HG02571 (cell line): ENCODE data around the gene STARD9.
"Not testable (repeated sequence)": the region's sequence is repeated elsewhere in the genome, so short reads cannot be mapped to it uniquely, and the experiment has no call there.

ENCODE experiments used
- ATAC-seq: cut with Tn5 transposase; IDR thresholded peaks from one replicate; pipeline ENCODE4 v1.9.1; 2021; ENCODE audit warnings: mild to moderate bottlenecking, moderate library complexity; ENCODE audit not compliant: unreplicated experiment

STARD9 gene

GRCh38 chr15:42575188-42576039 is at the start of gene STARD9:
TSS of gene STARD9 (plus strand) at chr15:42575606. CDS start at chr15:42575716, 110 bp downstream.
- ATAC-seq, result peak; percentile 90

- ATAC-seq, result no peak
Observed at GRCh38 chr15:42528970-42529369, 46.4 kb upstream of the STARD9 start.

- ATAC-seq, result no peak
Observed at GRCh38 chr15:42533246-42533645, 42.2 kb upstream of the STARD9 start.

GRCh38 chr15:42544853-42545629 is 30.4 kb upstream of the STARD9 start:
- ATAC-seq, result no peak

GRCh38 chr15:42547918-42548248 is 27.5 kb upstream of the STARD9 start:
- no peak for ATAC-seq

- peak; percentile 80 for ATAC-seq
Observed at GRCh38 chr15:42548249-42549031, 27.0 kb upstream of the STARD9 start, which contains the start of the genes HAUS2 and LRRC57. TSS of gene HAUS2 (plus strand) at chr15:42548838. CDS start at chr15:42548873, 35 bp downstream. TSS of gene LRRC57 (minus strand) at chr15:42548793. CDS start at chr15:42548434, 359 bp downstream.

- peak; percentile 11 for ATAC-seq
Observed at GRCh38 chr15:42549032-42549491, 26.3 kb upstream of the STARD9 start.

DNA sequence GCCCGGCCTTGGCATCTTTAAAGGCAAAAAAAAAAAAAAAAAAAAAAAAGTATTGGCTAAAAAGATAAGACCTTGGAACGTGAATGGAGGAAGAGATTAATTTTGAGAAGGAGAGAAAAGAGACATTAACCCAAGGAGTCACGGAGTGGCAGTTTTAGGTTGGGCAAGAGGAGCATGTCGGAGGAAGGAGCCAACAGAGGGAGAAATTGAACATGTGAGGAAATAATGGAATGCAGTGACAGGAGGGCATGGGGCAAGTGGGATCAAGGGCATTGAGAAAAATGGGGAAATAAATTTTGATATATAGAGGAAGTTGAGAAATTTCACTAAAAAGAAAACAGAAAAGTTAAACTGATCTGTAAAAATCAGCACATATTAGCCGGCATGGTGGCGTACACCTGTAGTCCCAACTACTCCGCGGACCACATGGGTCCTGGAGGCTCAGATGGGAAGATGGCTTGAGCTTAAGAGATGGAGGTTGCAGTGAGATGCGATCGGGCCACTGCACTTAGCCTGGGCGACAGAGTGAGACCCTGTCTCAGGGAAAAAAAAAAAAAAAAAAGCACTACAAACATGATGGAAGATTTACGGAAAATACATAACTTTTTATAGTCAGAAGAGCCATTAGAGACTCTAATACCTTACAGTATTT is 25.5 kb upstream of the STARD9 start:
- no peak for ATAC-seq

- no peak for ATAC-seq
Observed at GRCh38 chr15:42553554-42553953, 21.9 kb upstream of the STARD9 start.

GRCh38 chr15:42556550-42557207 is 18.7 kb upstream of the STARD9 start:
- ATAC-seq, result not testable (repeated sequence)

- ATAC-seq, result no peak
Observed at GRCh38 chr15:42558739-42559138, 16.7 kb upstream of the STARD9 start.

- ATAC-seq, result no peak
Observed at GRCh38 chr15:42576040-42576594, 711 bp downstream of the STARD9 start.

GRCh38 chr15:42576776-42577175 is 1.4 kb downstream of the STARD9 start:
- ATAC-seq, result no peak

- no peak for ATAC-seq
Observed at GRCh38 chr15:42577514-42578031, 2.2 kb downstream of the STARD9 start.

DNA sequence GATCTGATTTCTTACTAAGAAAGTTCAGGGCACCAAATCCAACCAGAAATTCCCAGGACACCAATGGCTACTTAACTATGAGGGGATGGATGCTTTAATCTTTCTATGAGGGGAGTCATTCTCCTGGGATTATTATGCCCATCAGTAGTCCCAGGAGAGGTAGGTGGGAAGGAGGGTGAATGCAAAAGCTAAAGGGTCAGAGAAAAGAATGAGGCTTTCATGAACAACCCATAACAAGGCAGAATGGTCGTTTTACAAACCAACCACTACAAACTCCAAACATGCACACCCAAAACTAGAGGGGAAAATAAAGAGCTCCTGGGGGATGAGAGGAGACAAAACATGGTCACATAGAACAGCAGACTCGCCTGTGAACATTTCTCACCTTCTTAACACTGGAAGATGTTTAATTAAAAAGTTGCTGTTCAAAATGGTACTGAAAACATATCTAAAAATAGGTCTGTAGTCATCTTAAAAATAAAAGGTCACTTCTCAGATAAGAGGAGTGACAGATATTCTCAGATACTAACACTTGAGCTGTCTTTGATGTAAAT is 3.7 kb downstream of the STARD9 start:
- ATAC-seq, result no peak

DNA sequence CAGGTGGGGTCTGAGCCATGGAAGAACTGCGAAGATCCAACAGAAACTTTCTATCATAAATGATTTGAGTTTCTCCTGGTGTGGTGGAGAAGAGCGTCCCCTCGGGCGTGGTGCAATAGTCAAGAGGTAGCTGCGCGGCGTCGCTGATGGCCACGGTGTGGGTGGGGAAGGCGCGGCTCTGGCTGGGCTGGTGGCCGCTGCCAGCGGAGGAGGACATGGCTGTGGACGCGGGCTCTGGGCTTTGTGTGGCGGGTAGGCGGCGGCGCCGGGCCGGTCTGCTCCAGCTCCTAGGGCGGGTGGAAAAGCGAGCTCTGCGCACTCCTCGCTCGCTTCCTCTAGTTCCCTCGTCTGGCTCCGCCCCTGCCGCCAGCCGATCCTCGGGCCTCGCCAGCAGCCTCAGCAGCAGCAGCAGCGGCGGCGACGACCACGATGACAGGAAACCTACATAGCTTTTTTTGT is 5.9 kb downstream of the STARD9 start:
- ATAC-seq, result peak; percentile 72

DNA sequence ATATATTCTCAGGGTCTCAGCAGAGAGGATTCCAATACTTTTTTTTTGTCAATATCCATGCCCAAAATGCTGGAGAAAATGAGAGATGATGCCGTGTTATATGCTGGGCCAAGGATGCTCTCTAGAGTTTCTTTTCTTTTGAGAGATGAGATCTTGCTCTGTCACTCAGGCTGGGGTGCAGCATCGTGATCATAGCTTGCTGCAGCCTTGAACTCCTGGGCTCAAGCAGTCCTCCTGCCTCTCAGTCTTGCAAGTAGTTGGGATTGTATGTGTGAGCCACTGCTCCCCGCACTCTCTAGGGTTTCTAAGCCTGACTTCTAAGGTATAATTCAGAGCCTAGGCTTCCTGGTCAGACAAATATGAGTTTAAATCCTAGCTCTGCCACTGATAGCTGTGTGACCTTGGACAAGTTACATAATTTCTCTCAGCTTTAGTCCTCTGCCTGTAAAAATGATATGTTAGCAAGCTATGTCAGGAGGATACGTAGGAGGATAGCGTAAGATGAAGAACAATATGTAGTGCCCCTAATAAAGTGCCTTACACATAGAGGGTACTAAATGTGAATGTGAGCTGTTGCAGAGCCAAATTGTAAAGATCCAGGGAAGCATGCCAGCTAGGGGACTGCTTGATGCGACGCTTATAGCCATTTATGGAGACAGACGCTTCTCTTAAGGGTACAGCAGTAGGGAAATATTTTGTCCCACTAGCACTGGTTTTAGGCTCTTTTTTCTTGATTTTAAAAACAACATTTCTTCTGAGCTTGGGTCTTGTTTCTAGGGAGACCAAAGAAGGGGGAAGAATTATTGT is 7.4 kb downstream of the STARD9 start:
- ATAC-seq, result no peak
